HL-60/S4 (cell line): ENCODE data around the gene TNS1.

Experiments used
- in situ Hi-C: fragments of 300-500 bp; cut with MboI; formaldehyde crosslinking; loops from 2 replicates; pipeline ENCODE4 v1.14.3; 2022; ENCODE audit warnings: low sequenced_read_pairs

TNS1 gene

DNA sequence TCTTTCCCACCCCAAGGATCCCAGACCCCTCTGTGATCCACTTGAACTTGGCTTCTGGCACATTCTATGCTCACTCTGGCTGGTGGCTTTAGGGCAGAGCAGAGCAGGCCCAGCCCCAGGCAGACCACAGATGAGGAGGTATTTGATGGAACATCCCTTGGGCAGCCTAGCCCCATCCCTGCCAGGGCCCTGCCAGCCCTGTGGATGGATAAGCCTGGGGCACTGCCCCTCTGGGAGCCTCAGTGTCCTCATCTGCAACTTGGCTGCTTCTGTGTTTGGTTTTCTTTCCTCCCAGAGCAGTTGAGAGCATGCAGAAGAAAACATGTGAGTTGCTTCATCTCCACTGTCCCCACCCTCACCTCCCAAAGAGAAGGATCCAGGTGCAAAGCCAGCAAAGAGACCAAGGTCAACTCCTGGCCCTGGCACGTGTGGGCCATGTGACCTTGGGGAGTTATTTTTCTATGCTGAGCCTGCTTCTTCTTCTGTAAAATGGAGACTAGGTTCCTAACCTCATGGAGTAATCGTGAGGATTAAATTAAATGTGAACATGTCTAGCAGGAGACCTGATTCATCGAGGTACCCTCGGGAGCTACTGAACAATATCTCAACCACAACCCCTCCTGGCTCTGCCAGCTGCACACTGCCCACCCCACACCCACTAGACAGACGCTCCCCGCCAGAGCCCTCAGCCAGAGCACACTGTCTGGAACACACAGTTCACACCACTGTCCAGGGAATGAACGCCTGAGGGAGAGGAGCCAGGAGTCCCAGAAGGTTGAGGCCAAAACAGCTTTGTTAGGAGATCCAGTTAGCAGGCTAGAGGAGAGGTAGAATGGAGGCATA is 14.6 kb upstream of the TNS1 start:
- in situ Hi-C loops: no loop called here

DNA sequence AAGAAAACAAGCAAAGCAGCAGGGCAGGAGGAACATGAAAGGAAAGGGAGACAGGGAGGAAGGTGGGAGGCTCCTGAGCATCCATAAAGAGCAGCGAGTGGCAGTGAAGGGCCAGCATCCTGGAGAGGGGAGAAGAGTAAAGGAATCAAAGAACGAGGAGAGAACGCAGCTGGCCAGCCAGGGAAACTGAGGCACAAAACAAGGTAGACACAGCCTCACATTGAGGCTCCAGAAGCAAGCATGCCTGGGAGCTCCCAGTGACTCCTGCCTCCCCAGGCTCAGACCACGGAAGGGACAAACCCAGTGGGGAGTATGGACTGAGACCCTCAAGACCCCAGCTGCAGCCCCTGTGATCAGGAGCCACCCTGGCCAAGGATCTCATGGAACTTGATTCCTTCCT is 14.0 kb upstream of the TNS1 start:
- in situ Hi-C loops: no loop called here

DNA sequence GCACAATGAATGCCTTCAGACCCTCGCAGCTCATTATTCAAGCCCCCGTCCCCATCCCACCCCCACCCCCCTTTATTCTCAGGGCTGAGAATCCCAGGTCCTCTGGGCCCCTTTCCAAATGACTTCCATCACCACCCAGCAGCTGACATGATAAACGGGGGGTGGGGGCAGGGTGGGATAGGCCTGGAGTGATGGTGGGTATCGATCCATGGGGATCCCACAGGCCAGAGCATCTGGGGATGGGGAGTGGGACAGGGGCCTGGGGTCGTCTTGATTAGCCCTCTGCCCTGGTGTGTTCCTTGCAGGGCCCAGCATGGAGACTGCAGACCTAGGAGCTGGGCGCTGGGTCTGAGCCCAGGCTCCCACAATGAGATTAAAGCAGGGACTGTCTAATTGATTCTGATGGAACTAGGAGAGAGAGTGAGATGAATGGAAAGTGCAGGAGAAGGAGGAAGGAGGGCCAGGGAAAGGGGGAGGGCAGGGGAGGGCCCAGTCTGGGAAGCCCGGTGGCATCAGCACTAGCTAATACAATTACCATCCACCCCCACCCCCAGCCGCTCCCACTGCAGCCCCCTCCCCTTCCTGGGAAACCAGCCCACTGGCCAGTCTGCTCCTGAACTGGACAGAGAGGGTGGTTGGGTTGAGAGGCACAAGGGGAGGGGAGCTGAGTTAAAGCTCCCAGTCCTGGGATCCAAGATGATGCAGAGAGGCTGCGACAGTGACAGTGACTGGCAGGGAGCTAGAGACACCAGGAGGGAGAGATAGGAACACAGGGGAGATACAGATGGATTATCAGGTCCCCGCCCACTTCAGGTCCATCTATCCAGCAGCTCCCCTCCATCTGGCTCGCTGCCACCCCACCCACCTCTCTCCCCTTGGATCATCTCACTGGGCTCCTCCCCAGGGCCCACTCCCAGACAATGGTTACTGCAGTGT is 13.1 kb upstream of the TNS1 start:
- in situ Hi-C loops: no loop called here

DNA sequence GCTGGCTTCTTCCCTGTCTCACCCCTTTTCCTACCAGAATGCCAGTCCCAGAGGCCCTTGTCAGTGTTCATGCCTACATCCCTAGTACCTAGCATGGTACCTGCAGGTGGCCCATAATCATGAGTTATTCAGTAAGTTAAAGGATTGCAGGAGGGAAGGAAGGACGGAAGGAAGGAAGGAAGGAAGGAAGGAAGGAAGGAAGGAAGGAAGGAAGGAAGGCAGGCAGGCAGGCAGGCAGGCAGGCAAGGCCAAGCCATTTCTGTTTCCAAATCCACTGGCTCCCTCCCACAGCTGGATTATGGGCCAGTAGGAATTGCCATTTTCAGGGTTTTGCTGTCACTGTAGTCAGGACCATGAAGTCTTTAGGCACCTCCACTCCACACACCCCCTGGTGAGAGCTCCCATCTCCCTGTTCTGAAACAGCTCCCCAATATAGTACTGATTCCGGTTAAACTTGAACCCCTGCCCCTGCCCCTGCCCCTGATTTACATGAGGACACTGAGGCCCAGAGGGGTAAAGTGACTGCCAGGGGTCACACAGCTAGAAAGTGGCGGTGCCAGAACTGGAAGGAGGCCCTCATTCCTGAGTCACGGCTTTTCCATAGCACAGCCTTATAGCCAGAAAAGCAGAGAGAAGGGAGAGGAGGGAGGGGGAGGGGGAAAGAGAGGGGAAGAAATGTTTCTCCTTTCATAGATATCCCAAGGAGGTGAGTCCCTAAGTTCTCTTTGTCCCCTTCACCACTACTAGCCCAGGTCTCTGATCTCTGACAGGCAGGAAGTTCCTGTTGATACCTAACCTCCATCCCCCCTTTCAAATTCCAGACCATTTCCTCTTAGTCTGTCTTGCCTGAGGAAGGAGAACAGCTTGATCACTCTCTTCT is 12.2 kb upstream of the TNS1 start:
- in situ Hi-C loops: no loop called here

DNA sequence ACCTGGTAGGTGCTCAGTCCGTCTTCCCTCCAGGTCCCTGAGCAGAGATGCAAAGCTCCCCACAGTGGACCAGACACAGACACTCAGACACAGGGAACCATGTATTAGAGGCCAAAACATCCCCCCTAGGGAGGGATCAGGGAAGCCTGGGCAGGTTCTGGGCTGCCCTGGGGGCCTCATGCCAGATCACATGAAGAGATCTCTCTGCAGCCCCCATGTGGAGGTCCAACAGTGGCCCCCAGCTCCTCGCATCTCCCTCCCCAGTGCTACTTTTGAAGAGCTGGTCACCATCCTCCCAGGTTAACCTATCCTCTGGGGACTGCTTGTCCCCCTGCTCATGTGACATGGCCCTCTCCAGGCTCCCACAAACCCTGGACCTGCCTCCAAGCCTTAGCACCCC is 10.5 kb upstream of the TNS1 start:
- in situ Hi-C loops: no loop called here

DNA sequence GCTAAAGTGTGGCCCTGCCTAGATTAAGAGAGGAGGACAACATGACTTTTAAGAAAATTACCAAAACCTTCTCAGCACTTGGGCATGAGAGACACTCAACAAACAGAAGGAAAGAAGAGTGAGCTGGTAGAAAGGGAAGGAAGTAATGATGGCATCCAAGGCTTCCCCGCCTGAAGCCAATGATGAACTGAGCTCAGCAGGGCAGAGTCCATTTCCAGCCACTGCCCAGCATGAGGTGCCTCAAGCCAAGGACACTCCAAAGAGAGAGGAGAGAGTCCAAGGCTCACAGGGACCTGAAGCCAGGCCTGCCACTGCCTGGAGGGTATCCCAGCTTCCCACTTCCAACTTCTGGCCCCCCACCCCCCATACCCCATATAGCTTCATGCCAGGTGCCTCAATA is 9.5 kb upstream of the TNS1 start:
- in situ Hi-C loops: no loop called here

DNA sequence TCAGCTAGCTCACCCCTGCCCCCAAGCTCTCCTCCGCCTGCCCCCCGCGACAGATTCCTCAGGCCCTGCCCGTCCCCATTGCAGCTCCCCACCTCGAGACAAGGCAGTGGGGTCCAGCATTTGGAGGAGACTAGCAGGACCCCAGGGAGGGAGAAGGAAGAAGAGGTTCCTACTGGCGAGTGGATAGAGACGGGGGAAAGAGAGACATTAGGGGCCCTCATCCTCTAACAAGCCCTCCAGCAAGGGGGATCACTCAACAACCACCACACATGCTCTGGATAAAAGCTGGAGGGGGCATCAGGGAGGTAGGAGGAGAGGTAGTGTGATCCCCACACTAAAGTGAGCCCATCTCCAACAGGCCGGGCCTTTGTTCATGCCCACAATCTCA is 8.9 kb upstream of the TNS1 start:
- in situ Hi-C loops: no loop called here

DNA sequence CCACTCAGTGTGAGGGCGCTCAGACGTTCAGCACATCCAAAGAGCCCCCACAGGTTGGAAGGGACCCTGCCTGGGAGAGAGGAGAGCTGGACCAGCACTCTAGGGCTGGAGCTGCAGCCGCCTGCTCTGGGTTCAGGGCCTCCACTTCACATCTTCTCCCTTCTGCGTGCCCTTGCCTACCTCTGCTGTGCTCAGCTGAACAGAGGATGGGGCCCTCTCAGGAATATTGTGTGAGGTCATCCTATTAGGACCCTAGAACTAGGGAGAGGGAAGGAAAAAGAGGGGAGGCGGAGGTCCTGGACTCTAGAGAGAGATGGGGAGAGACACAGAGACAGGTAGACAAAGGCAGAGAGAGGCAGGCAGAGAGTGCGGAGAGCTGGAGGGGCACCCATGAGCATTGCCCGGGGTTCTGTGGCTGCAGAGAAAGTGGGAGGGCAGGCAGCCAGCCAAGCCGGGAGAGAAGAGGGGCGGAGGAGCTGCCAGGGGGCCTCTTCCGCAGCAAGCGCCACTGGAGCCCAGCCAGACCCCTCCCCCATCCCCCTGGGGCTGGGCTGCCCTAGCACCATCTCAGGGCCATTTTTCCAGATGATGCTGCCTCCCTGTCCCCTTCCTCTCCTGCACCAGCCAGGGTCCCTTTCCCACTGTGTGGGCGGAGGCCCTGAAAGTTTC is 8.3 kb upstream of the TNS1 start:
- in situ Hi-C loops: no loop called here

DNA sequence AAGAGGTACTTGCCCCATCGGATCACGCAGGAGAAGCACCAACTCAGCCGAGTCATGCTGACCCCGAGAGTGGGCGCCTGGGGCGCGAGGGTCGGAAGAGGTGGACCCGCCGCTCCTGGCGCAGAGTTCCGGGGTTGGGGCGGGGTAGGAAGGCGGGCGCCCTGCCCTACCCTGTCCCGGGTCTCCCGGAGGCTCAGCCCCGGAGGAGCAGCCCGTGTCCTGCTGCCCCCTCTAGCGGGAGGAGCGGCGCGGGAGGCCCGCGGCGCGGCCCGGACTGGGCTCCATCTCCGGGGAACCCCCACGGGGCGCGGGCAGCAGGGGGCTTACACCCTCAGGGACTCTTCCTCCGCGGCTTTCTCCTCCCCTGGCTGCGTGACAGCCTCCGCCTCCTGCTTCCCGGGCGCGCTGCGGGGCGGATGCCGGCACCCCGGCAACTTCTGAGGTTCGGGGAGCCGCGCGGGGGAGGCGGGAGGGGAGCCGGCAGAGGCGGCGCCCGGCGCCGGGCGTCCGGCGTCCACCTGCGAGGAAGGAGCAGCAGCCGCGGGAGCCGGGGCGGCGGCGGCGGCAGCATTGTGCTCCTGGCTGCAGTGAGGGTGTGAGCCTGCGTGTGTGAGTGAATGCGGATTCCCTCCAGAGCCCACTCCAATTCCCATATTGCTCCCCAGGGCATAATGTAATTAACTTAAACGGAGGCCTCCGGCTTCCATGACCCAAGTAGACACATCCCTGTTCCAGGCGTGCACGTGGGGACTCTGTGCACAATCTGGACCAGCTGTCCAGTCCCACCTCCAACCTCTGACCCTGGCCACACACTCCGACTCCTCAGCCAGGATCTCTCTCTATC is 7.6 kb upstream of the TNS1 start:
- in situ Hi-C loops: no loop called here

DNA sequence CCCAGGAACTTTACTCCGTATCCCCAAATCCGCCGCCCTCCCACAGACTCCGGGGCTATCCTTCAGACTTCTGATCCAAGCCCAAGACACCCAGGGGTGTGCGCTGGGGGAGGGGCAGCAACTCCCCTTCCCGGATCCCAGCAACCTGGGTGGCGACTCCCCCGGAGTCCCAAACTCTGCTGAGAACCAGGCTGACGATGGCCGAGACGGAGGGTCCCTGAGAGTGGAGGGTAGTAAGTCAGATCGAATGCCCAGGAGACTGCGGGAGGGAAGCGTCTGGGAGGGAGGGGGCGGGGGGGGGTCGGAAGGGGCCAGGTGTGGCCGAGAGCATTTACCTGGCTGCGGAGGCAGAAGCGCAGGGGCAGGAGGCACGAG is 7.0 kb upstream of the TNS1 start:
- in situ Hi-C loops: no loop called here

DNA sequence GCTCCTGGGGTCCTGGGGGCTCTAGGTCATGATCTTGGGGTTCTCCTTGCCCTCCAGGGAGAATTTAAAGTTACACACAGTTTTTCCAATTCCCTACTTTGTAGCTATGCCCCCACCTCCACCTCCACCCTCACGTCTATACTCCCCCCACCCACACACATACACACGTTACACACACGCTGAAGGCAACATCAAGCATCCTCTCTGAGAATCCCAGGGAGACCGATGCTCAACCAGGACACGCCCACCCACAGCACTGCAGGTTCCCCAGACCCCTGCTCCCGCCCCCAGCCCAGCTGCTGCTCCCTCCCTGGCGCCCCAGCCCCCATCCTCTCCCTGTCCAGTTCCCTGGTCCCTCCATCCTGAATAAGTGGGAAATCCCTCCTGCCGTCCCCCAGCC is 6.4 kb upstream of the TNS1 start:
- in situ Hi-C loops: no loop called here

DNA sequence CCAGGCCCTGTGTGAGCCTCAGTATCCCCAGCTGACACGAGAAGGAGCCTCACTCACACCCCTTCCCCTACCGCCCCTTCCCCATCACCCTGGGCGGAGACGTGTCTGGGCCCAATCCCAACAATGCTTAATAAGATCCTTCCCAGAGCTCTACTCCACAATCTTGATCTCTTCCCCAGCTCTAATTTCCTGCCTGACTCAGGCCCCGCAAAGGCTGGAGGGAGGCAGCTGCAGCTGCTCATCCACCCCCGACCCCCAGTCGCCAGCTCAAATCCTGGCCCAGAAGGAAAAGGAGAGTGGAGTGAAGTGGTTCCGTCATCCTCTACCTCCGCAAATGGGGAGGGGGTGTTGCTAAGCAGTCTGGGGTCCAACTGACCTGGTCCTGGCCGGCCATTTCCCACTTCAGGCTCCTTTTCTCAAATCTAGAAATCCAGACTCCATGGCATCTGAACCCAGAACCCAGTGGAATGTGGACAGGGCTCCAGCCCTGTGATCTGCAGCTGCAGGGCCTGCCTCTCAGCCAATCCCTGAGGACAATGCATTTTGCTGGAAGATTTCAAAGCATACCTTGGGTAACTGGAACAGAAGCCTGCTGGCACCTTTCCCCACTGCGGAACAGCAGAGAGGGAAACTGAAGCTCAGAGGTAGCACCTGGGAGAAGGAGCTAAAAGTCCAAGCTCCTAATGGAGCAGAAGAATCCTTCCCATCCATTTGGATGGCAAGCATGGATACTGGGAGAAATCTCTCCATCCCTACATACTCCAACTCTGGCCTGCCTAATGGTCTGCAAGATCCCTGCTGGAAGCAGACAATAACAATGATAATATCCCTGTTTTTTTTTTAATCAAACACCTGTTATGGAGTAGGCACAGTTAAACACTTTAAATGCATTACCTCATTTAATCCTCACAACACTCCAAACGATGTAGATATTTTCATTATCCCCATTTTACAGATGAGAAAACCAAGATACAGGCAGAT is 5.6 kb upstream of the TNS1 start:
- in situ Hi-C loops: no loop called here

DNA sequence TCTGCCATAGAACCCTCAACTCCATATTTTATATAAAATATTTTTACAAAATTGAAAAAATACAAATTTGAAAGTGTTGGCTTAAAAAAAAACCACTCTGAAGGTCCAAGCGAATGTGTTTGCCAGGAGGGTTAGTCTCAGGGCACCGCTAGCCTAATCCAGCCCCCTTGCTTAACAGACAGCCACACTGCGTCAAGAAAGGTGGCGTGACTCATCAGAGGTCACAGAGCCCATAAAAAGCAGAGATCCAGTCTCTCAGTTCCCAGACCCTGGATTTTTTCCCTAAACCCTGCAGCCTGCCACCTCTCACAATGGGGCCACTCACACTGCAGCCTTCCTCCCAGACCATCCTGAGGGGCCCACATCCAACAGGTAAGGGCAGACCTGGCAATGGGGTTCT is 3.9 kb upstream of the TNS1 start:
- in situ Hi-C loops: no loop called here

DNA sequence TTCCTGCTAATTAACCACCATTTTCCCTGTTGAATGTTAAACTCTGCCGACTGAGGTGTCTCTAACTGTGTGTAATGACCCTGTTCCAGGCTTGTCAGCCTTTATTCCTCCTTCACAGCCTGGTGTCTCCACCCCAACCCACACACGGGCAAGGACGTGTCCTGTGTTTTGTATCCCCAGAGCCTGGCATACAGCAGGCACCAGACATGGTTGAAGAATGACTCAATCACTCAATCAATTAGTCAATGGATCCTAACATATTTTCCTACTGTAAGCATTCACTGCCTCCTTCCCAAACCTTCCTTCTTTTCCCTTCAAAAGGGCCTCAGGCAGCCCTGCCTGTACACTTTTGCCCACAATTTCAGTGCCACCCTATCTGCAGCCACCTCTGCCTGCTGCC is 2.7 kb upstream of the TNS1 start:
- in situ Hi-C loops: no loop called here

DNA sequence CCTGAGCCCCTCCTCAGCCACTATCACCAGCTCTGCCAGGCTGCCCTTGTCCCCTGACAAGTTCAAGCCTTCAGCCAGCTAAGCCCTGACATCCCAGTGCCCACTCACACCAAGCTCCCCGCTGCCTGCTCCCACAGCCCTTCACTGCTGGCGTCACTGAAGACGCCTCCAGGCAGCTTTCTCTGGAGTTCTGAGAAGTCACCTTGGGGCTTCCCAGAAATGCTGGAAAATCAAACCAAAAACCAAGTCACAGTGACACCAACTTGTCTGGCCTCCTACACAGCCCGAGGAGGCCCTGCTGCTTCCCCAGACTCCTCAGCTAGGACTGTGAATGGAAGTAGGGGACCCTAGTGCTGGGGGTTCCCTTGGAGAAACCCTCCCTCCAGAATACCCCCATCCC is 2.2 kb upstream of the TNS1 start:
- in situ Hi-C loops: no loop called here

DNA sequence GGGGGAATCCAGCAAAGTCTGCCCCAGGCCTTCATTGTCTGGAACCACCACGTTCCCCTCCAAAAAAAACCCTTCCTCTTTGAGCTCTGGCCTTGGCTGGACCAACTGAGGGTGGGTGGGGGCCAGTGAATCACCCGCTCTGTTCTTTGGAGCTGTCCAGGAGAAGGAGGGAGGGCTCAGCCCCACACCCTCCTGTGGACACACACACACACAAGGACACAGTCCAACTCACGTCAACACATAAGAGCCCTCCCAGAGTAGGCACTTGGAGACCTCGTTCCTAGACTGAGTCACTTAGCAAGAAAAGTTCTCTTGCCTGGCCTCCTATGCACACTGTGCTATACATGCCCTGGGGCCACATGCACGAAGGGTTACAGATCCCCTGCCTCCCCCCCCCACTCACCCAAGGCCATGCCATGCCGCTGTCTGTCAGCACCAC is 1.2 kb upstream of the TNS1 start:
- in situ Hi-C loops: no loop called here

DNA sequence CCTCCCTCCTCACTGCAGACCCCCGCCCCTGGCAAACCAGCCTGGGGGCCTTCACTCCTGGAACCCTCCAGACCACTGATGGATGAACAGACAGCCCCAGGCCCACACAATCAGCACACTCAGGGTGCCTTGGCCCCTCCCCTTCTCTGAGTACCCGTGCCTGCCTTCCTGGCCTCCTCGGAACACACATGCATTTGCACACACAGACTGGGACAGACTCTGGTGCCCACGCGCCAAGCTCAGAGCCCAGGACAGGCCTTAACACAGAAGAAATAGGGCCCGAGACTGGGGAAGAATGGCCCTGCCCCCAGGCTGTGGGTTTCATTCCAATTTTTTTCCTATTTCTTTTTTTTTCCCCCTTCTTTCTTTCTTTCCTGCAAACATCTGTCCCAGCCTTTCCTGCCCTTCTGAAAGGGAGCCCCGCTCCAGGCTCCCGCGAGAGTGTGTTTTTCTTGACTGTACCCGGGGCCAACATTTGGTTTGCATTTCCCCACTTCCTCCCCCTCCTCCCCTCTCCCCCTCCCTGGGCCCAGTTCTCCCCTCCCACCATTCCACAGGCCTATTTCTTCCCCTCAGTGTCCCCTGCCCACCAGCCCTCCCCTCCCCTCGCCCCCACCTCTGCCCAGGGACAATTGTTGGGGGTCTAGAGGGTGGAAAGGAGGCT is 618 bp upstream of the TNS1 start:
- in situ Hi-C loops: no loop called here
